Stimulated activated effector memory CD8-positive, alpha-beta T cell treated with anti-CD3 and anti-CD28 coated beads, Interleukin-12 subunit alpha, Interleukin-12 subunit beta, amount 100 ng/mL, for 72 hours (primary cell): ENCODE measurements around the gene TBC1D30.

Source experiments
- ATAC-seq: fragments of 150-1000 bp; cut with Tn5 transposase; 2 replicates; pipeline ENCODE4 v1.10.0; 2021
- DNase-seq, 2 donors: peaks; one replicate each; pipeline ENCODE4 v3.0.0; 2021 to 2022; ENCODE audit warnings: low spot score in 2 of 2
- H3K27ac Mint-ChIP-seq: one replicate; pipeline ENCODE4 v1.8.0; 2022; ENCODE audit warnings: mild to moderate bottlenecking, mixed read lengths
- H3K36me3 Mint-ChIP-seq: one replicate; pipeline ENCODE4 v1.8.0; 2022; ENCODE audit warnings: mild to moderate bottlenecking, mixed read lengths
- H3K4me1 Mint-ChIP-seq: one replicate; pipeline ENCODE4 v1.8.0; 2022; ENCODE audit warnings: mixed read lengths
- H3K4me3 Mint-ChIP-seq: one replicate; pipeline ENCODE4 v1.8.0; 2022; ENCODE audit warnings: mild to moderate bottlenecking, mixed read lengths
- H3K9me3 Mint-ChIP-seq: one replicate; pipeline ENCODE4 v1.8.0; 2022; ENCODE audit warnings: mixed read lengths

TBC1D30 gene

DNA sequence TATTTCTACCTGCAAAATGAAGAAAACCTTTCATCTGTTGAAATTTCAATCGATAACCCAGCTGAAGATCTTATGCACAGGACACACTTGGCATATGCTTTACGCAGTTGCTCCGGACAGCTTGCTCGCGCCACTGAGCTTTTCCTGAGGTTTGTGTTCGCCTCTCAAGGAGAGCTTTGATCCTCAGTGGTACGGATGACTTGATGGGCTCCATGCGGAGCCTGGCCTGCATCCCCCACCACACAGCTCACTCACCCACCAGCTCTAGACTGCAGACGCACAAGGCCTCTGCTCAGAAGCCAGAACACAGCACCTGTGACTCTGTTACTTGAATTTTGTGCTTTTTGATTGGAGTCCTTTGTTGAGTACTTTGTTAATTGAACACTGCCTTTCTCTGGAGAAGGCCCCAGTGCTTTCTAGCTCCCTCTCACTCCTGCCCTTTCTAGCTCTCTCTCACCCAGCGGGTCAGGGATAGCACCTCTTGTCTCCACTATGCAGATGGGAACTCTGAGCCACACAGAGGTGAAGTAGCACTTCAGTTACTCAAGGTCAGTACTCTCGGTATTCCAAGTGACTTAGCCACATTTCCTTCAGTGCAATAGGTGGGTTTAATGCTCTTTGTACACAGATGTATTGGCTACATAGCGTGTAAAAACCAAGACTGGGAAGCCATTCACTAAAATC, 52.1 kb downstream of the TBC1D30 start:
- Mint-ChIP-seq H3K36me3 (no peaks in the 10 kb centered on the region), H3K4me3 (no peak overlapping the region), H3K9me3 (no peaks in the 10 kb centered on the region), H3K27ac (no peak overlapping the region), H3K4me1 (peaks cover 10% of the 10 kb centered on the region)
- DNase-seq, result no peak
- ATAC-seq, result no peak

GRCh38 chr12:64877363-64878004, 53.0 kb downstream of the TBC1D30 start:
- H3K36me3 Mint-ChIP-seq, result no peaks in the 10 kb centered on the region
- peak; percentile 69 for ATAC-seq
- no peaks in the 10 kb centered on the region for H3K9me3 Mint-ChIP-seq
- DNase-seq, result no peak
- H3K4me1 Mint-ChIP-seq, result peaks cover 10% of the 10 kb centered on the region
- H3K27ac Mint-ChIP-seq, result peak overlapping the region; percentile 52
- no peak overlapping the region for H3K4me3 Mint-ChIP-seq

DNA sequence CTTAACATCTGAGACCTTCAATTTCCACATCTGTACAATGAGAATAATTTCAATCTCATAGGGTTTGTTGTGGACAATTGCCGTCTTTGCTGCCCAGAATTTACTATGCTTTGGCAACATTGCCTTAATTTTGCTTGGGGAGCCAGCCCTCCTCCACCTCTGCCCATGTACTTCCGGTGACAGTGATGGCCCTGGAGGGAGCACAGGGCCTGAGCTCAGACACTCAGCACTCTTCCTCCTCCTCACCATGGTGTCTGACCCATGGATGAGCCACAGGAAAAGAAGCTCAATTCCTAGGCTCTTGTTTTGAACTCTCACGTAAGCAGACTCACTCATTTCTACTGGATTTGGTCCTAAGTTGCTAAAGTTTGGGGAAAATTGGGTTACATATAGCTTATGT, 58.2 kb downstream of the TBC1D30 start:
- no peaks in the 10 kb centered on the region for H3K36me3 Mint-ChIP-seq
- ATAC-seq (no peak), DNase-seq (no peak)
- no peaks in the 10 kb centered on the region for H3K9me3 Mint-ChIP-seq
- no peaks in the 10 kb centered on the region for H3K4me1 Mint-ChIP-seq
- no peak overlapping the region for H3K27ac Mint-ChIP-seq
- H3K4me3 Mint-ChIP-seq, result no peak overlapping the region

- Mint-ChIP-seq H3K4me1 (no peaks in the 10 kb centered on the region), H3K36me3 (no peaks in the 10 kb centered on the region), H3K9me3 (no peaks in the 10 kb centered on the region), H3K4me3 (no peak overlapping the region), H3K27ac (no peak overlapping the region)
- DNase-seq, result no peak
- ATAC-seq, result no peak
Measured at GRCh38 chr12:64883264-64884163, 59.1 kb downstream of the TBC1D30 start.

GRCh38 chr12:64884164-64884542, 59.7 kb downstream of the TBC1D30 start:
- no peaks in the 10 kb centered on the region for H3K4me1 Mint-ChIP-seq
- H3K4me3 Mint-ChIP-seq, result no peak overlapping the region
- no peak overlapping the region for H3K27ac Mint-ChIP-seq
- no peak for ATAC-seq
- H3K36me3 Mint-ChIP-seq, result no peaks in the 10 kb centered on the region
- DNase-seq, result no peak
- no peaks in the 10 kb centered on the region for H3K9me3 Mint-ChIP-seq

- ATAC-seq (no peak), DNase-seq (no peak)
- no peaks in the 10 kb centered on the region for H3K9me3 Mint-ChIP-seq
- H3K36me3 Mint-ChIP-seq, result no peaks in the 10 kb centered on the region
- no peak overlapping the region for H3K4me3 Mint-ChIP-seq
- no peaks in the 10 kb centered on the region for H3K4me1 Mint-ChIP-seq
- H3K27ac Mint-ChIP-seq, result no peak overlapping the region
Measured at GRCh38 chr12:64884728-64885127, 60.3 kb downstream of the TBC1D30 start.

- H3K4me3 Mint-ChIP-seq, result no peak overlapping the region
- no peak overlapping the region for H3K27ac Mint-ChIP-seq
- ATAC-seq (no peak), DNase-seq (no peak)
- no peaks in the 10 kb centered on the region for H3K9me3 Mint-ChIP-seq
- no peaks in the 10 kb centered on the region for H3K4me1 Mint-ChIP-seq
- no peaks in the 10 kb centered on the region for H3K36me3 Mint-ChIP-seq
Measured at GRCh38 chr12:64889434-64890216, 65.2 kb downstream of the TBC1D30 start.

DNA sequence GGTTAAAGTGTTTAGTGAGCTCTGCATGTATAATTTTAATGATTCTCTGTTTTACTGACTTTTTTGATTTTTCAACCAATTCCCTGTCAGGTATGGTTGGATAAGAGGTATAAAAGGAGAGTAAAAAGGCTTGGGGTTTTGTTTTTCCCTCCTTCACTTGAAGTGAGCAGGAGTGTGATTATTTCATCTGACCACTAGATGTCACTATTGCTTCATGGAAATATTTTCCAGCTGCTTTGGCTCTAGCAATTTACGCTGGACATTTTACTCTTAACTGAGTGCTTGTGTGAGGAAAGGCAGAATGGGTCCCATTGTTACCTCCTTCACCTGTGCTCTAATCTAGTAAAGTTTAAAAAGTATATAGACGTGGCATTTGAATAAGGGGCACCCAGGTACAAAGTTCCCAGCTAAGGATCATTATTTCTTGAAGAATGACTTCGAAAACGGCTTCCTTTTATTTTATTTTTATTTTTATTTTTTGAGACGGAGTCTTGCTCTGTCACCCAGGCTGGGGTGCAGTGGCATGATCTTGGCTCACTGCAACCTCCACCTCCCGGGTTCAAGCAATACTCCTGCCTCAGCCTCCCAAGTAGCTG, 66.5 kb downstream of the TBC1D30 start:
- peak; percentile 40 for ATAC-seq
- no peak overlapping the region for H3K27ac Mint-ChIP-seq
- H3K36me3 Mint-ChIP-seq, result no peaks in the 10 kb centered on the region
- no peaks in the 10 kb centered on the region for H3K9me3 Mint-ChIP-seq
- H3K4me1 Mint-ChIP-seq, result no peaks in the 10 kb centered on the region
- no peak overlapping the region for H3K4me3 Mint-ChIP-seq
- DNase-seq, result no peak

DNA sequence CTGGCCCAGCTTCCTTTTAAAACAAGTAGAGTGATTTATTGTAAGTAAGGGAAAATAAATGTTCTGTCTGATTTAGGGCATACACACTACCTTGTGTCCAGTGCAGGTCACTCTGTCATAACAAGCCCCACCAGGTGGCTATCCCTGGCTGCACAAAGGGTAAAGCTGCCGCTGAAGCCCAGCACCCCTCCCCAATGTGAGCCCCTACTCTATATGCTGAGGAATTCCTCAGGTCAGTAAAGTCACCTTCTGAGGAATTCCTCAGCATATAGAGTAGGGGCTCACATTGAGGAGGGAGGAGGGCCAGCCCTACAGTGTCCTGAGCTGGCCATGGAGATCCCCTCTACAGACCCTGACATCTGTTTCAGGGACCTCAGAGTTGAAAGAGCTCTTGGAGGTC, 67.2 kb downstream of the TBC1D30 start:
- DNase-seq (no peak), ATAC-seq (no peak)
- H3K27ac Mint-ChIP-seq, result no peak overlapping the region
- no peaks in the 10 kb centered on the region for H3K9me3 Mint-ChIP-seq
- no peaks in the 10 kb centered on the region for H3K4me1 Mint-ChIP-seq
- no peak overlapping the region for H3K4me3 Mint-ChIP-seq
- no peaks in the 10 kb centered on the region for H3K36me3 Mint-ChIP-seq

DNA sequence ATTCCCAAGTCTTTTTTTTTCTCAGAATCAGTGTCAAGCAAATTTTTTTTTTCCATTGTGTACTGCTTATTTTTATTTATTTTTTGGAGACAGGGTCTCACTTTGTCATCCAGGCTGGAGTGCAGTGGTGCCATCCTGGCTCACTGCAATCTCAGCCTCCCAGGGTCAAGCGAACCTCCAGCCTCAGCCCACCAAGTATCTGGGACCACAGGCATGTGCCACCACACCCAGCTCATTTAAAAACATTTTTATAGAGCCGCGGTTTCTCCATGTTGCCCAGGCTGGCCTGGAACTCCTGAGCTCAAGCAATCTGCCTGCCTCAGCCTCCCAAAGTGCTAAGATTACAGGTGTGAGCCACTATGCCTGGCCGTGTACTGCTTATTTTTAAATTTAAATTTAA, 68.1 kb downstream of the TBC1D30 start:
- no peak overlapping the region for H3K4me3 Mint-ChIP-seq
- no peak for ATAC-seq
- H3K27ac Mint-ChIP-seq, result no peak overlapping the region

DNA sequence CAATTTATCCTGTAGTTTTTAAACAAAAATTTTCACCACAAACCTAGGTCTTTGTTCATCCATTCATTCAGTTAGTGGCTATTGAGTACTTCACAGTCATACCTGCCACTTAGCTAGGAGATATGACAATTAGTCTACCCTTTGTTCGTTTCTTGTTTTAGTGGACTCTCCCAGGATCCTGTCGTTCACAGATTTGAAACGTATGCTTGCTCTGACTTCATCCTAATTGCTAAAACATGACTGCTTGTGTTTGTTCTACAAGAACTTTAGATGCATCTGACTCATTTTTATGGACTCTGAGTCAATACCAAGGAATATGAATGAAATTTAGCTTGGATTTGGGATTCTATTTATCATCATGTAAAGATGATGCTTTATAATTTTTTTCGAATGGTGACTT, 69.5 kb downstream of the TBC1D30 start:
- no peaks in the 10 kb centered on the region for H3K9me3 Mint-ChIP-seq
- no peak overlapping the region for H3K27ac Mint-ChIP-seq
- DNase-seq (no peak), ATAC-seq (no peak)
- H3K4me3 Mint-ChIP-seq, result no peak overlapping the region
- no peaks in the 10 kb centered on the region for H3K36me3 Mint-ChIP-seq
- H3K4me1 Mint-ChIP-seq, result no peaks in the 10 kb centered on the region

More for the DNA sequence above, 68.1 kb downstream of the TBC1D30 start:
- no peak for DNase-seq
- no peaks in the 10 kb centered on the region for H3K4me1 Mint-ChIP-seq
- no peaks in the 10 kb centered on the region for H3K9me3 Mint-ChIP-seq
- H3K36me3 Mint-ChIP-seq, result no peaks in the 10 kb centered on the region

- no peaks in the 10 kb centered on the region for H3K4me1 Mint-ChIP-seq
- peak; percentile 59 for ATAC-seq
- no peaks in the 10 kb centered on the region for H3K36me3 Mint-ChIP-seq
- DNase-seq, result no peak
- H3K4me3 Mint-ChIP-seq, result no peak overlapping the region
- H3K9me3 Mint-ChIP-seq, result no peaks in the 10 kb centered on the region
- no peak overlapping the region for H3K27ac Mint-ChIP-seq
Measured at GRCh38 chr12:64894827-64895475, 70.5 kb downstream of the TBC1D30 start.

GRCh38 chr12:64895526-64895925, 71.1 kb downstream of the TBC1D30 start:
- no peak for DNase-seq
- no peak for ATAC-seq
- no peaks in the 10 kb centered on the region for H3K4me1 Mint-ChIP-seq
- H3K27ac Mint-ChIP-seq, result no peak overlapping the region
- H3K36me3 Mint-ChIP-seq, result no peaks in the 10 kb centered on the region
- H3K4me3 Mint-ChIP-seq, result no peak overlapping the region
- H3K9me3 Mint-ChIP-seq, result no peaks in the 10 kb centered on the region

DNA sequence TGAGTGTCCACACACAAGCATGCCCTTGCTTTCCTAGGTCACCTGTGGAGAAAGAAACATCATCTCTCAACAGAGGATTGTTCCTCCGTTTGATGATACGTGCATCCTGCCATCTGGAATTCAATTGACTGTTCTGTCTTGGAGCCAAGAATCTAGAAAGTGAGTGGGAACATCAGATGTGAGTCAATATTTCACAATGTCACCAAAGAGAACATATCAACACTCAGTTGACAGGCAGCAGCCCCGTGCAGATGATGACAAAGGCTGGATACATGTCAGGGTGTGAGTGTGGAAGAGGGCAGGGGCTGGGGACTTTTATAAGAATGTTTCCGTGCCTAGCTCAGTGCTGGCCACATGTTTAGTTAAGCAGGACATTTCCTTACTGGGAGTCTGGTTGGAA, 76.1 kb downstream of the TBC1D30 start:
- Mint-ChIP-seq H3K4me1 (no peaks in the 10 kb centered on the region), H3K4me3 (no peak overlapping the region), H3K9me3 (no peaks in the 10 kb centered on the region), H3K36me3 (no peaks in the 10 kb centered on the region), H3K27ac (no peak overlapping the region)
- no peak for DNase-seq
- no peak for ATAC-seq
